ENCODE data around the gene ZNF346.

- TF ChIP-seq CTCF (conservative IDR thresholded peaks at IDR 0.05; ENCODE audit: low read length): no peak
- TF ChIP-seq EZH2phosphoT487 (IDR thresholded peaks at IDR 0.05; ENCODE audit: borderline replicate concordance, low read depth, low read length): no peak
These were observed 72.7 kb downstream of the ZNF346 start for GRCh38 chr5:177095088-177095669.
